ENCODE data around the gene HSPA13.

- TF ChIP-seq, protein P1, sequence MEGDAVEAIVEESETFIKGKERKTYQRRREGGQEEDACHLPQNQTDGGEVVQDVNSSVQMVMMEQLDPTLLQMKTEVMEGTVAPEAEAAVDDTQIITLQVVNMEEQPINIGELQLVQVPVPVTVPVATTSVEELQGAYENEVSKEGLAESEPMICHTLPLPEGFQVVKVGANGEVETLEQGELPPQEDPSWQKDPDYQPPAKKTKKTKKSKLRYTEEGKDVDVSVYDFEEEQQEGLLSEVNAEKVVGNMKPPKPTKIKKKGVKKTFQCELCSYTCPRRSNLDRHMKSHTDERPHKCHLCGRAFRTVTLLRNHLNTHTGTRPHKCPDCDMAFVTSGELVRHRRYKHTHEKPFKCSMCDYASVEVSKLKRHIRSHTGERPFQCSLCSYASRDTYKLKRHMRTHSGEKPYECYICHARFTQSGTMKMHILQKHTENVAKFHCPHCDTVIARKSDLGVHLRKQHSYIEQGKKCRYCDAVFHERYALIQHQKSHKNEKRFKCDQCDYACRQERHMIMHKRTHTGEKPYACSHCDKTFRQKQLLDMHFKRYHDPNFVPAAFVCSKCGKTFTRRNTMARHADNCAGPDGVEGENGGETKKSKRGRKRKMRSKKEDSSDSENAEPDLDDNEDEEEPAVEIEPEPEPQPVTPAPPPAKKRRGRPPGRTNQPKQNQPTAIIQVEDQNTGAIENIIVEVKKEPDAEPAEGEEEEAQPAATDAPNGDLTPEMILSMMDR (IDR thresholded peaks at IDR 0.05) = no peak
- no peak for TF ChIP-seq EZH2 (IDR thresholded peaks at IDR 0.05; ENCODE audit: borderline replicate concordance, insufficient read depth, low read depth, low read length, poor library complexity, severe bottlenecking)
Observed at GRCh38 chr21:14356746-14357145, 26.2 kb downstream of the HSPA13 start.
